ENCODE data around the gene TIMP3. TPM values are rescaled to one million over a fixed set of nuclear protein-coding genes. Genes with fewer than 3 reads are reported as not detected.

The TIMP3 gene
- total RNA-seq, 1 experiment from 2014 or later = 3.3 TPM

- DNase-seq (ENCODE audit: low spot score) = no peak
- Mint-ChIP-seq H3K27ac (no peak overlapping the region), H3K27me3 (ENCODE audit: low read depth) (no peaks in the 10 kb centered on the region), H3K9me3 (no peaks in the 10 kb centered on the region), H3K4me3 (no peak overlapping the region), H3K36me3 (no peaks in the 10 kb centered on the region), H3K4me1 (peaks cover 20% of the 10 kb centered on the region)
- TF ChIP-seq AFF4 (CRISPR knock-in tag; IDR thresholded peaks at IDR 0.05; ENCODE audit: borderline replicate concordance) (no peak), FOXP1 (CRISPR knock-in tag; IDR thresholded peaks at IDR 0.05; ENCODE audit: borderline replicate concordance) (no peak), ELF4 (CRISPR knock-in tag; IDR thresholded peaks at IDR 0.05; ENCODE audit: low read depth) (no peak), ZNF263 (CRISPR knock-in tag; IDR thresholded peaks at IDR 0.05; ENCODE audit: low read depth) (no peak), SP1 (CRISPR knock-in tag; conservative IDR thresholded peaks at IDR 0.05) (no peak), TP53 (CRISPR knock-in tag; IDR thresholded peaks at IDR 0.05) (no peak), GTF2I (CRISPR knock-in tag; conservative IDR thresholded peaks at IDR 0.05) (no peak), NFYB (CRISPR knock-in tag; conservative IDR thresholded peaks at IDR 0.05; ENCODE audit: low read depth) (no peak), ESRRA (CRISPR knock-in tag; IDR thresholded peaks at IDR 0.05; ENCODE audit: borderline replicate concordance) (no peak), CREM (CRISPR knock-in tag; IDR thresholded peaks at IDR 0.05) (no peak), ZBTB21 (CRISPR knock-in tag; IDR thresholded peaks at IDR 0.05; ENCODE audit: borderline replicate concordance) (no peak), NFATC4 (CRISPR knock-in tag; IDR thresholded peaks at IDR 0.05) (no peak), OVOL2 (CRISPR knock-in tag; IDR thresholded peaks at IDR 0.05; ENCODE audit: borderline replicate concordance) (no peak), TEAD4 (CRISPR knock-in tag; IDR thresholded peaks at IDR 0.05) (no peak), GRHL2 (CRISPR knock-in tag; IDR thresholded peaks at IDR 0.05; ENCODE audit: insufficient replicate concordance, severe bottlenecking) (no peak), RORB (CRISPR knock-in tag; IDR thresholded peaks at IDR 0.05) (no peak), ZNF396 (CRISPR knock-in tag; IDR thresholded peaks at IDR 0.05; ENCODE audit: borderline replicate concordance) (no peak)
- TF ChIP-seq, protein P1, sequence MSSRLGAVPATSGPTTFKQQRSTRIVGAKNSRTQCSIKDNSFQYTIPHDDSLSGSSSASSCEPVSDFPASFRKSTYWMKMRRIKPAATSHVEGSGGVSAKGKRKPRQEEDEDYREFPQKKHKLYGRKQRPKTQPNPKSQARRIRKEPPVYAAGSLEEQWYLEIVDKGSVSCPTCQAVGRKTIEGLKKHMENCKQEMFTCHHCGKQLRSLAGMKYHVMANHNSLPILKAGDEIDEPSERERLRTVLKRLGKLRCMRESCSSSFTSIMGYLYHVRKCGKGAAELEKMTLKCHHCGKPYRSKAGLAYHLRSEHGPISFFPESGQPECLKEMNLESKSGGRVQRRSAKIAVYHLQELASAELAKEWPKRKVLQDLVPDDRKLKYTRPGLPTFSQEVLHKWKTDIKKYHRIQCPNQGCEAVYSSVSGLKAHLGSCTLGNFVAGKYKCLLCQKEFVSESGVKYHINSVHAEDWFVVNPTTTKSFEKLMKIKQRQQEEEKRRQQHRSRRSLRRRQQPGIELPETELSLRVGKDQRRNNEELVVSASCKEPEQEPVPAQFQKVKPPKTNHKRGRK (CRISPR knock-in tag; IDR thresholded peaks at IDR 0.05; ENCODE audit: borderline replicate concordance) = no peak
- TF ChIP-seq, protein P2, sequence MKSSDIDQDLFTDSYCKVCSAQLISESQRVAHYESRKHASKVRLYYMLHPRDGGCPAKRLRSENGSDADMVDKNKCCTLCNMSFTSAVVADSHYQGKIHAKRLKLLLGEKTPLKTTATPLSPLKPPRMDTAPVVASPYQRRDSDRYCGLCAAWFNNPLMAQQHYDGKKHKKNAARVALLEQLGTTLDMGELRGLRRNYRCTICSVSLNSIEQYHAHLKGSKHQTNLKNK (CRISPR knock-in tag; IDR thresholded peaks at IDR 0.05) = no peak
- CTCF ChIA-PET = interaction anchor here (0.6 to 1.6 kb wide), 4 partner anchors 30 to 298 kb away, joined by 3 to 6 read pairs (median 3); no protein-coding TSS in a partner anchor
- POLR2A ChIA-PET = no interaction called here
- ATAC-seq = no peak
These were observed 25.0 kb downstream of the TIMP3 start for GRCh38 chr22:32826537-32826936.

DNA sequence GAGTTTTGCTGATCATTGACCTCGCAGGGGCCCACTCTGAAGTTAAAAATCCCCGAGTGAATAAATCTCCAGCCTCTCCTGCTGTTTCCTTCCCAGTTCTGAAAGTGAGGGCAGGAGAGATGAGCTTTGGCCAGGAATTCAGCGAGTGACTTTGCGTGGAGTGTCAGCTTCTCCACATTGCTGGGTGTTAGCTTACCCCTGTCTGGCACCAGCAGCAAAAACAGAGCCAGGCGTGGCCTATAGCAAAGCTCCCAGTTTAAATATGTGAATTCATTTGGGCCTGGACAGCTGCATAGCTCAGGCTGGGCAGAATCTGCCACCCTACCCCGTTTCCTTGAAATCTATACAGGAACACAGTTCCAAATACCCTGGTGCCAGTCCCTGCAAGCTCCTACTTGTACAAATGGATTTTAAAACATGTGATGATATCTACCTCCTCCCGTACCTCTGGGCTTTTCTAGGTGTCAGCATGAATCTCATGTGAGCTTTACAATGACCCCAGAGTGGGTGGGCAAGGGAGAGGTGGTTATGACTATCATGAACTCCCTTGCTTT is 25.6 kb downstream of the TIMP3 start:
- H3K36me3 Mint-ChIP-seq = no peaks in the 10 kb centered on the region
- ChIA-PET POLR2A (no interaction called here), CTCF (interaction anchor here (0.6 to 1.6 kb wide), 5 partner anchors 30 to 299 kb away, joined by 3 to 6 read pairs (median 3); no protein-coding TSS in a partner anchor)
- DNase-seq (ENCODE audit: low spot score) = no peak
- H3K4me1 Mint-ChIP-seq = peaks cover 22% of the 10 kb centered on the region
- H3K4me3 Mint-ChIP-seq = no peak overlapping the region
- no peak for ATAC-seq
- no peaks in the 10 kb centered on the region for H3K9me3 Mint-ChIP-seq
- H3K27ac Mint-ChIP-seq = no peak overlapping the region
- no peak for TF ChIP-seq JAZF1 (CRISPR knock-in tag; IDR thresholded peaks at IDR 0.05)
- TF ChIP-seq RELA (CRISPR knock-in tag; IDR thresholded peaks at IDR 0.05; ENCODE audit: borderline replicate concordance) = no peak
- no peak for TF ChIP-seq IRF2 (CRISPR knock-in tag; IDR thresholded peaks at IDR 0.05; ENCODE audit: borderline replicate concordance, low read depth)
- TF ChIP-seq ZNF423 (CRISPR knock-in tag; IDR thresholded peaks at IDR 0.05) = no peak
- TF ChIP-seq, protein P3, sequence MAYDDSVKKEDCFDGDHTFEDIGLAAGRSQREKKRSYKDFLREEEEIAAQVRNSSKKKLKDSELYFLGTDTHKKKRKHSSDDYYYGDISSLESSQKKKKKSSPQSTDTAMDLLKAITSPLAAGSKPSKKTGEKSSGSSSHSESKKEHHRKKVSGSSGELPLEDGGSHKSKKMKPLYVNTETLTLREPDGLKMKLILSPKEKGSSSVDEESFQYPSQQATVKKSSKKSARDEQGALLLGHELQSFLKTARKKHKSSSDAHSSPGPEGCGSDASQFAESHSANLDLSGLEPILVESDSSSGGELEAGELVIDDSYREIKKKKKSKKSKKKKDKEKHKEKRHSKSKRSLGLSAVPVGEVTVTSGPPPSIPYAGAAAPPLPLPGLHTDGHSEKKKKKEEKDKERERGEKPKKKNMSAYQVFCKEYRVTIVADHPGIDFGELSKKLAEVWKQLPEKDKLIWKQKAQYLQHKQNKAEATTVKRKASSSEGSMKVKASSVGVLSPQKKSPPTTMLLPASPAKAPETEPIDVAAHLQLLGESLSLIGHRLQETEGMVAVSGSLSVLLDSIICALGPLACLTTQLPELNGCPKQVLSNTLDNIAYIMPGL (CRISPR knock-in tag; IDR thresholded peaks at IDR 0.05) = no peak
- TF ChIP-seq ZNF396 (CRISPR knock-in tag; IDR thresholded peaks at IDR 0.05; ENCODE audit: borderline replicate concordance) = no peak
- TF ChIP-seq, protein P4, sequence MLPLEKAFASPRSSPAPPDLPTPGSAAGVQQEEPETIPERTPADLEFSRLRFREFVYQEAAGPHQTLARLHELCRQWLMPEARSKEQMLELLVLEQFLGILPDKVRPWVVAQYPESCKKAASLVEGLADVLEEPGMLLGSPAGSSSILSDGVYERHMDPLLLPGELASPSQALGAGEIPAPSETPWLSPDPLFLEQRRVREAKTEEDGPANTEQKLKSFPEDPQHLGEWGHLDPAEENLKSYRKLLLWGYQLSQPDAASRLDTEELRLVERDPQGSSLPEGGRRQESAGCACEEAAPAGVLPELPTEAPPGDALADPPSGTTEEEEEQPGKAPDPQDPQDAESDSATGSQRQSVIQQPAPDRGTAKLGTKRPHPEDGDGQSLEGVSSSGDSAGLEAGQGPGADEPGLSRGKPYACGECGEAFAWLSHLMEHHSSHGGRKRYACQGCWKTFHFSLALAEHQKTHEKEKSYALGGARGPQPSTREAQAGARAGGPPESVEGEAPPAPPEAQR (CRISPR knock-in tag; IDR thresholded peaks at IDR 0.05) = no peak
- H3K27me3 Mint-ChIP-seq (ENCODE audit: low read depth) = no peaks in the 10 kb centered on the region
